Activated CD8-positive, alpha-beta memory T cell treated with anti-CD3 and anti-CD28 coated beads, Interleukin-2, amount 50 U/mL, for 24 hours (primary cell): Measurements from ENCODE around the gene YIF1A.

ENCODE experiments used
- DNase-seq: peaks from one replicate; pipeline ENCODE4 v3.0.0-alpha.2; 2020; ENCODE audit errors: extremely low read depth

The YIF1A gene

DNA sequence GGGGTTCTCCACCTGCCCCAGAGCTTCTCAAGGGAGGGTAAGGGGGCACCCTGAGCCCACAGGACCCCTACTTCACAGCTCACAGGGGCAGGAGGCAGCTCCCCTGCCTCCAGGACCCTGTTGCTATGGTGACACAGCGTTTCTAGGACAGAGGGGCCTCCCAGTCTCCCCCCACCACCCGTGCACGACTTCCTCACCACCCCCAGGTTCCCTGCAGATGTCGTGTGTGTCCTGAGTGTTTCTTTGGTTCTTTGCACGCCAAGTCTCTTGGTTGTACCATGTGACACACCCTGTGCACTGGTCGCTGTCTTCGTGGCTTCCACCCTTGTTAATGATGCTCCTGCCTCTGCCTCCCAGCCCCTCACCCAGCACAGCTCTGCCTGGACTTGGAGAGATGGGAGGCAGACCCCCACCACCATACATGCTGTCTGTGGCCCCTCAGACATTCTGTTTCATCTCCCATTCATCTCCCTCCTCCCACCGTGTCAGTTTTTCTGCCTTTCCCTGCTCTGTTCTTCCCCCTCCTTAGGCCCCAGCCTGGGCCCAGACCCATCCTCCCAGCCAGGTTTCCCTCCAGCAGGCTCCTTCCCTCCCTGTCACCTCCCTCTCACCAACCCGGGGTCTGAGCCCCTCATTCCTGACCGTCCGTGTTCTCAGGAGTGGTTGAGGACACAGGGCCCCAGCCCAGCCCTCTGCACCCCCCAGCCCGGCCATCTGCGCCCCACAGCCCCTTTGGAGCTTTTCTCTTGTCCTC, 45.0 kb downstream of the YIF1A start:
- no peak for DNase-seq

- DNase-seq = no peak
These were observed 46.7 kb downstream of the YIF1A start for GRCh38 chr11:66242095-66242765.

DNA sequence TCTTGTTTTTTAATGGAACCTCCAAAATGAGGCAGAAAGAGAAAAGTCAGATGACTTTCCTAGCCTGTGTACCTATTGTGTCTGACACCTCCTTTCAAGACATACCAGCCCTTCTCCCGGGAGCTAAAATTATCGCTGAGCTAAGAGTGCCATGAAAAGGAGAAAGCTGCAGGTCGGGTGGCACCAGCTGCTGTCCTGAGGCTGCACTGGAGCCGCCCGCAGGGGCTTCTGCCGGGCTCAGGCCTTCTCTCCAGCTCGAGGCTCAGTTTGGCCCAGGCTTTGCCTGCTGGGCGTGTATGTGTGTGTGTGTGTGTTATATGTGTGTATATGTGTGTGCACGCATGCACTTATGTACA, 48.2 kb downstream of the YIF1A start:
- no peak for DNase-seq

DNA sequence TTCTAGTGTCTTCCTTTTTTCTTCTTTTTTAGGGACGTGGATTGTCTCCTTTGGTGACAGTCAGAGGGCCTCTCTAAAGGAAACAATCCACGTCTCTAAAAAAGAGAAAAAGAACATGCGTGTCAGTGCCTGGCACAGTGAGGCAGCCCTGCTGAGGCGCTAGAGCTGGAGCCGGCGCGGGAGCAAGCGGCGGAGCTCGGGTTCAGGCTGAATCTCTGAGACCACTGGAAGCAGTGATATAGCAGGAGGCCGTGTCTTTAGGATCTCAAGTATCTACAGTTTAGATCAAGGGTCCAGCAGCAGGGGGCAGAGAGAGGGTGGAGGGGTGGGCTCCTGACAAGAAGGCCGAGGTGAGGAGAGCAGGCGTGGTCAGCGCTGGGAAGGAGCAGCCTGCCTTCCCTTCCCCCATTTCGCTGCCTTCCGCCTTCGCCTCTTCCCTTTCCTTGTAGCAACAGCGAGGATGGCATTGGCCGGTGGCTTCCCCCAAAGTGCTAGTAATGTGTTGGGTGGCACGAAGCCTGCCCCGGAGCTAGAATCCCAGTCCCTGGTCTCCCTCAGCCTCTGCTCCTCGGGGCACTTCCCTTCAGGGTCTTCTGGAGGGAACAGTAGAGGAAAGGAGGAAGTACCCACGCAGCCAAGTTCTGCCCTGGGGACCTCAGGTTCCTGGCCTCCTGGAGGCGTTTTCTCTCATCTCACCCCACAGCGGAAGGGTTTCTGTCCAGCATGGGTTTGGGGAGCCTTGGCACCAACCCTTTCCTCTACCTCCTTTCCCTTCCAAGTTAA, 48.8 kb downstream of the YIF1A start:
- DNase-seq = no peak

DNA sequence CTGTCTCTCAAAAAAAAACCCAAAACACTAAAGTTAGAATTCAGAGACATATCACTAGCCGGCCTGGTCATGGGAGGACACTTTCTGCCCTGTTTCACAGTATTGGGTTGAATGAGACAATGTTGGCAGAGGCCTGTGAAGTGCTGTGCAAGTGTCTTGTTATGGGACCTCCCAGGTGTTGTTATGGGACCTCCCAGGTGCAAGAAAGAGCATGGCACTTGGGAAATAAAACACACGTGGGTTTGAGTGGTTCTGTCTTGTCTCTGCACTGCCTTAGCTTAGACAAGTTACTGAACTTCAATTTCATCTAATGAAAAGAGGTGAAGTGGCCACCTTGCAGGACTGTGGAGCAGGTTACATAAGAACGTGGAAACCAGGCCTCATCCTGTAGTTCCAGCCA, 49.4 kb downstream of the YIF1A start:
- no peak for DNase-seq

- no peak for DNase-seq
These were observed 50.0 kb downstream of the YIF1A start for GRCh38 chr11:66238786-66239413.

GRCh38 chr11:66237867-66238266, 51.1 kb downstream of the YIF1A start:
- DNase-seq = no peak

DNA sequence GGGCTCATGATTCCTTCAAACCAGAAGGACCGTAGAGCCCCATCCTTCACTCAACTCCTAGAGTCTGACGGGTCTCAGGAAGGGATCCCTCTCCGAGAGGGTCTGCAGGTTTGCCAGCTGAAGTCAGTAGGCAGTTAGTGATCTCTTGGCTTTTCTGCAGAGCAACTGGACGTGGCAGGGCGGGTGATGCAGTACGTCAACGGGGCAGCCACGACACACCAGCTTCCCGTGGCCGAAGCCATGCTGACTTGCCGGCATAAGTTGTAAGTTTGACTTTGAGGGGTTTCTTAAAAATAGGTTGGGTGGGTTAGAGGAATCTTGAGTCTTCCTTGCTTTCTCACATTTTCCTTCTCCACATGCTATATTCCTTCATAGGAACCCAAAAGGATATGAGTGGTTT, 53.8 kb downstream of the YIF1A start:
- no peak for DNase-seq
